Measurements from ENCODE around the gene TP53I13.
A peak's percentile ranks its signal among the peaks of the same experiment; 100 is the strongest.

TP53I13 gene

GRCh38 chr17:29593591-29594518 lies 25.4 kb downstream of the TP53I13 start:
- no peak for DNase-seq

DNA sequence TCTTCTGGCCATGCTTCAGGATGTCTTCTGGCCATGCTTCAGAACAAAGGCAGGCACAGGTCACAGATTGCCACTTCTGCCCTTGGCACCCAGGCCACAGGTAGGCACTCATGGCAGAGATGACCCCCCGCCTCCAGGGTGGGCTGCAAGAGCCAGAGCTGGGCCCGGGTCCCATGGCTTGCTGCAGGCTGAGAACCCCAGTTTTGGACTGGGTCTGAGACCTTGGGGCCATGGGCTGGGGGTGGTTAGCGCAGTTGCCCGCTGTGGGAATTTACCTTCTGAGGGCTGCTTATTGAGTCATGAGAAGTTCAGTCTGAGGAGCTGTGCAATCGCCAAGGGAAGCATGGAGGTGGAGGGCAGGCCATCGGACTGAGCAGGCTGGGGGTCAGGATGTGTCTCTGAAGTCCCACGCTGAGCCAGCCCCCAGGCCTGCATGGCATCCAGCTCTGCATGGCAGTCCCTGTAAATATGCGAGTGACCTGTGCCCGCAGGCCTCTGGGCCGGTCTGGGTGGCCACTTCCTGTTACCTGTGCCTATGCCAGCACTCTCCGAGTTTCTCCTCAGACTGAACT lies 26.1 kb downstream of the TP53I13 start:
- DNase-seq: no peak

GRCh38 chr17:29595107-29595942 lies 26.8 kb downstream of the TP53I13 start:
- peak; percentile 58 for DNase-seq

DNA sequence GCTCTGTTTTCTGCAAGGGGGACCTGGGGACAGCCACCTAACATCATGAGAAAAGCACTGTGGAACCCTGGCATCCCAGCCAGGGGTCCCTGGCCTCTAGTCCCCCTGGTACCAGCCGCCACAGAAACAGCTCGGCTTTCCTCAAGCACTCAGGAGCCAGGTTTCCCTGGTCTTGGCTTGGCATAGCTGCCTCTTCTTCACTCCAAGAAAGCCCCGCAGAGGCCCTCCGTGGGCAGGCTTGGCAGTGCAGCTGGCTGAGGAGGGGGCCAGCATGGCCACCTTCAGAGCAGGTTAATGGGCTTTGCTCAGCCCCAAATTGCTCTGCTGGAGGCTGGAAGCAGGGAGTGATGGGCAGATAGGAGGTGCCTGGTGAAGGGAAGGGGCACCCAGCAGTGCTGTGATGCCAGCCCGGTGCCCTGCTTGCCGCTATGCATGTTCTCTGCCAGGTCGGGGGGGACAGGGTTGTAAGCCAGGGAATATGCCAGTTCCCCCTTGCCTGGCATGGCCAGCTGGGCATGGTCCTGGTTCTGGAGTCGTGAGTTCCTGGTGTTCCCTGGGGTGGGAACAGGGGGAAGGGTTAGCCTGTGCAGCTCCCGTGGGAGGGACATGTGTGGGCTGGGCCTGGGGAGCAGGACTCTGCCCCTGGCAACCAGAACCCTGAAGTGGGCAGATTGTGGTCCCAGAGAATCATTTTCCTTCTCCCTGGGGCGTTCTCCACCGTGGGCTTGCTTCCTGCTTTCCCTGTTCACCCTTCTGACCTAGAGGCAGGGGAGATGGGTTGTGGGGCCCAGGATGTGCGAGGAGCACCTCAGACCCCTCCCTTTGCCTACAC lies 27.7 kb downstream of the TP53I13 start:
- no peak for DNase-seq

GRCh38 chr17:29596811-29597210 lies 28.3 kb downstream of the TP53I13 start:
- no peak for DNase-seq

- DNase-seq: no peak
These were observed 29.1 kb downstream of the TP53I13 start for GRCh38 chr17:29597361-29598172.

- DNase-seq: no peak
These were observed 34.7 kb downstream of the TP53I13 start for GRCh38 chr17:29603109-29603674.

DNA sequence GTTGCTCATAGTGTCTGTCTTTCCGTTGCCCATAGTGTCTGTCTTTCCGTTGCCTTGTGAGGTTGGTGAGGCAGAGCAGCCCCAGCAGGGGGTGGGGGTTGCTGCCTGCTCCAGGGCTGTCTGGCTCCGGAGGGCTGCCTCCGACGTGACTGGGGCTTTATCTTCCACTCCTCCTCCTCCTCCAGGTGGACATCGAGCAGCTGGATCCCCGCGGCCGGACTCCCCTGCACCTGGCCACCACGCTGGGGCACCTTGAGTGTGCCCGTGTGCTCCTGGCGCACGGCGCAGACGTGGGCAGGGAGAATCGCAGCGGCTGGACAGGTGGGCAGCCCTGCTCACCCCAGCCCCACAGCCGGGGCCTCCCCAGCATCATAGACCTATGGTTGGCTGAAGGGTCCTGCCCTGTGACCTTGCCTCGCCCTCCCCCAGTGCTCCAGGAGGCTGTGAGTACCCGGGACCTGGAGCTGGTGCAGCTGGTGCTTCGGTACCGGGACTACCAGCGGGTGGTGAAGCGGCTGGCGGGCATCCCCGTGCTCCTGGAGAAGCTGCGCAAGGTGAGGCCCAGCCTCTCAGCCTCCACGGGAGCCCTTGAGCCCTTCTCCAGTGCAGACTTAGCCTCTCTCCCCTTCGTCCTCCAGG lies 39.2 kb downstream of the TP53I13 start:
- DNase-seq: no peak

DNA sequence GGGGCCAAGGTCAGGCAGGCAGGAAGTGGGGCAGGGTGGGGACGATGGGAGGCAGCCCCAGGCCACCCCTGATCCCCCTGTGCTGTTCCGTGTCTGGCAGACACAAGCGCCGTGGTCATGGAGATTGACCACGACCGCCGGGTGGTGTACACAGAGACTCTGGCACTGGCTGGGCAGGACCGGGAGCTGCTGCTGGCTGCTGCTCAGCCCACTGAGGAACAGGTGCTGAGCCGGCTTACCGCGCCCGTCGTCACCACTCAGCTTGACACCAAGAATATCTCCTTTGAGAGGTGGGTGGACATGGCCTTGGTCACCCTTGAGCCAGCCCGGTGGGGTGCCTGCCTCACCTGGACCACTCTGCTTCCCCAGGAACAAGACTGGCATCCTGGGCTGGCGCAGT lies 40.5 kb downstream of the TP53I13 start:
- no peak for DNase-seq

GRCh38 chr17:29610395-29610794 lies 41.9 kb downstream of the TP53I13 start:
- no peak for DNase-seq

- no peak for DNase-seq
These were observed 43.0 kb downstream of the TP53I13 start for GRCh38 chr17:29611351-29612093.

DNA sequence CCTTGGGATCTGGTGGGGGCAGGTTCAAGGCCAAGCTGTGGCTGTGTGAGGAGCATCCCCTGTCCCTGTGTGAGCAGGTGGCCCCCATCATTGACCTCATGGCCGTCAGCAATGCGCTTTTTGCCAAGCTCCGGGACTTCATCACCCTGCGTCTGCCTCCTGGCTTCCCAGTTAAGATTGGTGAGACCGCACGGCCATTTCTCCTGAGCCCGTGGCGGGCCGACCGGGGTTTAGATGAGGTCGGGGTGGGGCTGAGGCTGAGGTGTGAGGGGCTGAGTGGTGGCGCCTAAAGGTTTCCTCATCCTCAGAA lies 43.5 kb downstream of the TP53I13 start:
- no peak for DNase-seq

GRCh38 chr17:29612404-29613280 lies 44.1 kb downstream of the TP53I13 start:
- no peak for DNase-seq

DNA sequence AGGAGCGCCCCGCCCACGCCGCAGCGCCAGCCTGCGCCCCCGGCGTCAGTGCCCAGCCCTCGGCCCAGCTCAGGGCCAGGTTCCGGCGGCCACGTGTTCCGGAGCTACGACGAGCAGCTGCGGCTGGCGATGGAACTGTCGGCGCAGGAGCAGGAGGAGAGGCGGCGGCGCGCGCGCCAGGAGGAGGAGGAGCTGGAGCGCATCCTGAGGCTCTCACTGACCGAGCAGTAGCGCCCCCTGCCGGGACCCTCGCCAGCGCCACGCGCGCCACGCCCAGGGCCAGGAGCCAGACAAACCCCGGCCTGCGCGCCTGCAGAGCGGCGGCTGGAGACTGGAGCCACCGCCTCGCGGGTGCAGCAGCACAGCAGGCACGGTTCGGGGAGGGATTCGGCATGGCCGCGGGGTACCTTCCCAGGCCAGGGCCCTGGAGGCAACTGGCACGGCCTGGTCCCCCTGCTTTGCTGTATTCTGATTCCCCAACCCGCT lies 44.9 kb downstream of the TP53I13 start:
- DNase-seq: peak; percentile 89

- DNase-seq: no peak
These were observed 45.4 kb downstream of the TP53I13 start for GRCh38 chr17:29613856-29614255.

- no peak for DNase-seq
These were observed 46.0 kb downstream of the TP53I13 start for GRCh38 chr17:29614349-29615047.

DNA sequence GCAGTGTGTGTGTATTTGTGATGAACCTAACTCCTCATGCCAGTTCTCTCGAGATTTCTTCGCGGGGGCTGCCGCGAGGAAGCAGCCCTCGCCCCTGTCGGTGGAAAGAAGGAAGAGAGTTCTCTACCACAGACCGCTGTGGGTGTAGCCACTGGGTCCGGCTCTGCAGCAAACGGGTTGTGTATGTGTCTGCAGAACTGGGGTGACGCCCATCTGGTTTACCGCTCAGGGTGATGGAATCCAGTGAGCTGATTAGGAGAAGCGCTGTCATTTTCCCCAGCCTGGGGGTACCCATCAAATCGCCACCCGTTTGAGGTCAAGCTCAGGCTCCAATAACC lies 46.5 kb downstream of the TP53I13 start:
- DNase-seq: peak; percentile 27
